ENCODE measurements around the gene APIP. TPM values are rescaled to one million over a fixed set of nuclear protein-coding genes. Genes with fewer than 3 reads are reported as not detected.
"Not testable (repeated sequence)": the region's sequence is repeated elsewhere in the genome, so short reads cannot be mapped to it uniquely, and the experiment has no call there.

Gene APIP
- total RNA-seq, 2 experiments from 2014 or later = 43.6 to 43.7 TPM

DNA sequence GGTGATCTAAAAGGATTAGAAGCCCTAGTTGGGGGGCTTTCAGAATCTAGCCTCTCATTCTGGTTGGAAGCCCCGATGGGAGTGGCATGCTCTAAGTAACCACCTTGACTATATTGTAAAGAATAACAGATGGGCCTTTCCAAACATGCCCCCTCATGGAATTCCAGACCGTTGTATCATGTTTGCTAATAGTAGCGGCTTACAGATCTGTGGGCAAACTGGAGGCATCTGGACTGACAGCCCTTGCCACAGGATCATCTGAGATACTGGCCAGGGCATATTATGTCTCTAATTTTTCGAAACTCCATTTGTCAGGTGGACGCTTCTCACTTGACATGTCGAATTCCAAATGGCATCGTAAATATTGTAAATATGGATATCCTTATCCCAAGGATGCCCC lies 10.5 kb downstream of the APIP start:
- CTCF ChIA-PET = no interaction called here
- no peaks in the 10 kb centered on the region for H3K27me3 Mint-ChIP-seq
- intact Hi-C loops (cut with DNase I, micrococcal nuclease) = no loop called here
- no peak overlapping the region for H3K27ac Mint-ChIP-seq
- H3K9me3 Mint-ChIP-seq (ENCODE audit: low read depth) = peaks cover 2% of the 10 kb centered on the region
- DNase-seq (no peak), ATAC-seq (no peak)
- peaks cover 2% of the 10 kb centered on the region for H3K4me1 Mint-ChIP-seq
- POLR2A ChIA-PET = no interaction called here
- no peak overlapping the region for H3K4me3 Mint-ChIP-seq
- peaks cover 36% of the 10 kb centered on the region for H3K36me3 Mint-ChIP-seq (ENCODE audit: low read depth)

DNA sequence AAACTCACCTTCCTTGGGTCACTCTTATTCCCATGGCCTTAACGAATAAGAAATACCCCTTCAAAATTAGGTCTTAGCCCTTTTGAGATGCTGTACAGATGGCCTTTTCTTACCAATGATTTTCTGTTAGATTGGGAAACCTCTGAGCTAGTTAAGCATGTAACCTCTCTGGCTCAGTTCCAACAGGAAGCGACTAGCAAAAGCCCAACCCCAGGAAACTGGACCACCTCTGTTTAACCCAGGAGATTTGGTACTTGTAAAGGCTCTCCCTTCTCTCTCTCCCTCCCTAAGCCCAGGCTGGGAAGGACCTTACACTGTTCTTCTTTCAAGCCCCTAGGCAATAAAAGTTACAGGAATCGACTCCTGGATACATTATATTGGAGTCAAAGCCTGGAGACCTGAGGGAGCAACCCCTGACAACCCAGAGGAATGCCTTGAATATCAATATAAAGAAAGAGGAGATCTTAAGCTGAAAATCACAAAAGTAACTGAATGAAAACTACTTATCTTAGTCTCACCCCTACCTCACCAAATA lies 11.7 kb downstream of the APIP start:
- ATAC-seq (no peak), DNase-seq (no peak)
- Mint-ChIP-seq H3K4me1 (peaks cover 2% of the 10 kb centered on the region), H3K36me3 (ENCODE audit: low read depth) (peaks cover 47% of the 10 kb centered on the region), H3K4me3 (no peak overlapping the region), H3K9me3 (ENCODE audit: low read depth) (peaks cover 11% of the 10 kb centered on the region), H3K27ac (no peak overlapping the region), H3K27me3 (no peaks in the 10 kb centered on the region)
- intact Hi-C loops (cut with DNase I, micrococcal nuclease) = no loop called here
- ChIA-PET CTCF (interaction anchor here (0.7 kb wide), 1 partner anchor 407 kb away, joined by 4 read pairs; no protein-coding TSS in a partner anchor), POLR2A (no interaction called here)

DNA sequence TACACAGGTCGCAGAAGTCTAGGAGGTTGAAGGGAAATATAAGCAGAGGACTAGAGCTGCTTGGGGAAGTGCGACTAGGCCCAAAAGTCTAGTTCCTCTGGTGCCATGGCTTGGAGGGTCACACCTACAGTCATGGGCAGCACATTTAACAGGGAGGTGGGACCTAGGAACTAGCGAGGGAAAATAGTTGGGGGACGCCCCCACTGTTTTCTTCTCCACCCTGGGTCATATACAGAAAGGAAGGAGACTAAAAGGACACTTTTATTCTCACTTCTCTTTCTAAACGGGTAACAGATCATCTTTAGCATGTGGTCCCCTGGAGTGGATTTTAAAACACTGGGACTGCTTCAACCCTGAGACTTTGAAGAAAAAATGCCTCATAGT lies 16.6 kb downstream of the APIP start:
- ATAC-seq (no peak), DNase-seq (peak; percentile 33)
- H3K4me1 Mint-ChIP-seq = no peaks in the 10 kb centered on the region
- no peak overlapping the region for H3K4me3 Mint-ChIP-seq
- intact Hi-C loops (cut with DNase I, micrococcal nuclease) = loop anchor here in 1 of 2 experiments (5.0 kb wide), 1 partner anchor 52 kb away; no protein-coding TSS in a partner anchor
- ChIA-PET CTCF (interaction anchor here (0.6 to 1.3 kb wide), 5 partner anchors 10 to 495 kb away, joined by 3 to 6 read pairs (median 4); no protein-coding TSS in a partner anchor), POLR2A (no interaction called here)
- H3K36me3 Mint-ChIP-seq (ENCODE audit: low read depth) = peaks cover 64% of the 10 kb centered on the region
- peaks cover 20% of the 10 kb centered on the region for H3K9me3 Mint-ChIP-seq (ENCODE audit: low read depth)
- H3K27ac Mint-ChIP-seq = no peak overlapping the region
- no peaks in the 10 kb centered on the region for H3K27me3 Mint-ChIP-seq

DNA sequence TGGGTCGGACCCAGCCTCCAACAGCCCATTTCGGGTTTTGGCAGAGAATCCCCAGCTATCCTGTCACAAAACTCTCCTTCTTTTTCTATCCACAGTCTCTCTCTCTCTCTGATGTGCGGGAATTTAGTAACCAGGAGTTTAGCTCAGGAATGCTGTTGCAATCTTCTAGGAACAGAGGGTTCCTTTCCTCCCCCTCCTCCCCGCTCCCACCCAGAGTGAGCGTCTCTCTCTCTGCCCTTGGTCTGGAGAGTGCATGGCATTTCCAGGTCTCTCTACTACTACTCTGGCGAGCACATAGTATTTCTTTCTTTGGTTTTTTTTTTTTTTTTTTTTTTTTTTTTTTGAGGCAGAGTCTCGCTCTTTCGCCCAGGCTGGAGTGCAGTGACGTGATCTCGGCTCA lies 17.7 kb downstream of the APIP start:
- Mint-ChIP-seq H3K27me3 (no peaks in the 10 kb centered on the region), H3K4me1 (no peaks in the 10 kb centered on the region), H3K27ac (no peak overlapping the region), H3K9me3 (ENCODE audit: low read depth) (peaks cover 20% of the 10 kb centered on the region), H3K4me3 (no peak overlapping the region), H3K36me3 (ENCODE audit: low read depth) (peaks cover 52% of the 10 kb centered on the region)
- ATAC-seq (no peak), DNase-seq (no peak)
- intact Hi-C loops (cut with DNase I, micrococcal nuclease) = loop anchor here in 1 of 2 experiments (5.0 kb wide), 1 partner anchor 51 kb away; no protein-coding TSS in a partner anchor
- ChIA-PET POLR2A (no interaction called here), CTCF (interaction anchor here (0.9 to 1.3 kb wide), 3 partner anchors 21 to 496 kb away, joined by 3 to 6 read pairs (median 4); no protein-coding TSS in a partner anchor)

DNA sequence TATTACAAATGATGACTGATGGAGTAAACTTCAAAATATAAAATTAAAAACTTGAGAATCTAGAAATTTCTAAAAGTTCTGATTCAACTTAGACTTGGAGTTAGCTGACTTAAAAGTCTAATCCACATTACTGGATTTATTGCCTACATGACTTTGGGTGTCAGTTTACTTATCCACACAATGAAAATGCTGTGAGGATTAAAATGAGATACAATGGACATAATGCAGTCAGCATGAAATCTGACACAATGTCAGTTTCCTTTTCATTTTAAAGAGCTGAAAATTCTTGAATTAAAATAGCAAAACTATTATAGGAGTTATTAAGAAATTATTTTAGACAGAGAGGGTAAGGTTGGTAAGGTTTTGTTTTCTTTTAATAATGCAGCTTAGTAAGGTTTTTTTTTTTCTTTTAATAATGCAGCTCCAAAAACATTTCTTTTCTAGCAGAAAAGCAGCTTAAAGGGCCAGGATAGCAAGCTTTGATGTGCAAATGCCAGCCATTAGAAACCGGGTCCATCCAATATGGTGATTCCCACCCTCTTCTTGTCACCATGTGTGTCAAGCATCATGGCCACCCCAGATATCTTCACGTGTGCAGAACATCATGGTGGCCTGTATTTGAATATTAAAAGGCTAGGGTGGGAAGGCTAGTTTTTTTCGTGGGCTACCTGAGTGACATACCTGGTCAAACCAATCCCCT lies 18.9 kb downstream of the APIP start:
- POLR2A ChIA-PET = no interaction called here
- no peak for DNase-seq
- ATAC-seq = no peak
- Mint-ChIP-seq H3K9me3 (ENCODE audit: low read depth) (peaks cover 20% of the 10 kb centered on the region), H3K27ac (no peak overlapping the region), H3K36me3 (ENCODE audit: low read depth) (peaks cover 43% of the 10 kb centered on the region), H3K4me1 (no peaks in the 10 kb centered on the region), H3K4me3 (no peak overlapping the region), H3K27me3 (no peaks in the 10 kb centered on the region)
- CTCF ChIA-PET = interaction anchor here (0.6 to 1.2 kb wide), 3 partner anchors 296 to 514 kb away, joined by 3 to 4 read pairs (median 3); partner anchors contain the start of gene ELF5
- intact Hi-C loops (cut with DNase I, micrococcal nuclease) = loop anchor here in 1 of 2 experiments (5.0 kb wide), 1 partner anchor 50 kb away; no protein-coding TSS in a partner anchor

DNA sequence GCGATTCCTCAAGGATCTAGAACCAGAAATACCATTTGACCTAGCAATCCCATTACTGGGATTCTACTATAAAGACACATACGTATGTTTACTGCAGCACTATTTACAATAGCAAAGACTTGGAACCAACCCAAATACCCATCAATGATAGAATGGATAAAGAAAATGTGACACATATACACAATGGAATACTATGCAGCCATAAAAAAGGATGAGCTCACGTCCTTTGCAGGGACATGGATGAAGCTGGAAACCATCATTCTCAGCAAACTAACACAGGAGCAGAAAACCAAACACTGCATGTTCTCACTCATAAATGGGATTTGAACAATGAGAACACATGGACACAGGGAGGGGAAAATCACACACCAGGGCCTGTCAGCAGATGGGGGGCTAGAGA lies 20.0 kb downstream of the APIP start:
- H3K4me3 Mint-ChIP-seq, DNase-seq, H3K4me1 Mint-ChIP-seq, POLR2A ChIA-PET, CTCF ChIA-PET, H3K27me3 Mint-ChIP-seq, H3K27ac Mint-ChIP-seq, ATAC-seq: not testable (repeated sequence)
- intact Hi-C loops (cut with DNase I, micrococcal nuclease) = loop anchor here in 1 of 2 experiments (5.0 kb wide), 1 partner anchor 49 kb away; no protein-coding TSS in a partner anchor
- H3K9me3 Mint-ChIP-seq (ENCODE audit: low read depth) = peaks cover 20% of the 10 kb centered on the region
- H3K36me3 Mint-ChIP-seq (ENCODE audit: low read depth) = peaks cover 40% of the 10 kb centered on the region

DNA sequence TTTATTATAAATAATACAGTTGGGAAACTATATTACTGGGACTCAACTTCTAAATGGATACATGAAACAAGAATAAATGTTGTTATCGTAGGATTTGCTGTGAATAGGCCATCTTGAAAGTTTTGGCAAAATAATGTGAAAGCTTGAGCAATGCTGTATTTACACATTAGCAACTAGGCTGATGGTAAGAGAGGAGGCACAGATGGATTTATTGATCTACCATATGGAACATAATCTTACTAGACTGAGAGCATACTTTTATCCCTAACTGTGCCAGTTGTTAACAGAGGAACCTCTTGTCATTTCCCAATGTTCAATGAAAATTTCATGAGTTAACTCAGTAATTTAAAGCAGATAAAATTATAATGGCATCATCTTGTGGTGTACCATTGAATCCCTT lies 22.8 kb downstream of the APIP start:
- Mint-ChIP-seq H3K27me3 (no peaks in the 10 kb centered on the region), H3K27ac (no peak overlapping the region), H3K36me3 (ENCODE audit: low read depth) (peaks cover 18% of the 10 kb centered on the region), H3K4me3 (no peak overlapping the region), H3K4me1 (no peaks in the 10 kb centered on the region), H3K9me3 (ENCODE audit: low read depth) (peaks cover 4% of the 10 kb centered on the region)
- ChIA-PET CTCF (interaction anchor here (0.6 to 4.4 kb wide), 7 partner anchors 9 to 487 kb away, joined by 3 to 31 read pairs (median 3); no protein-coding TSS in a partner anchor), POLR2A (no interaction called here)
- no peak for DNase-seq
- no peak for ATAC-seq
- intact Hi-C loops (cut with DNase I, micrococcal nuclease) = no loop called here

DNA sequence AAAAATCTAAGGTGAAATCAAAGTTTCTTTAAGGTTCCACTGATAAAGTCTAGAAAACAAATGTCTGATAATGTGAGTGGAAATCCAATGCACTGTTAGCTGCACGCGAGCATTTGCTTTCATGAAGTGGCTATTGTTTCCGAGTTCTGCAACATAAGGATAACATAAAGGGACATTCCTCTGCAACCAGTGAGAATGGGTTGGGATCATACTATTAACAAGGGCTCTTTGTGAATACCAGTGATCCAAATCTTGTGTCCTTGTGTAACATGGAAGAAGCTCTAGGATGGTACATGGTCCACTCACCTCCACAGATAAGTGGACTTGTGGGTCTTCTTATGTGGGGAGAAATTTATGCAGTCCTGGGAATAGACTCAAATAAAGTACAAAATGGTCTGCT lies 24.6 kb downstream of the APIP start:
- Mint-ChIP-seq H3K4me3 (no peak overlapping the region), H3K27ac (no peak overlapping the region), H3K9me3 (ENCODE audit: low read depth) (no peaks in the 10 kb centered on the region), H3K36me3 (ENCODE audit: low read depth) (peaks cover 10% of the 10 kb centered on the region), H3K27me3 (no peaks in the 10 kb centered on the region), H3K4me1 (no peaks in the 10 kb centered on the region)
- ATAC-seq = no peak
- ChIA-PET CTCF (interaction anchor here (0.6 to 4.4 kb wide), 9 partner anchors 11 to 379 kb away, joined by 3 to 31 read pairs (median 3); partner anchors contain the start of gene ELF5), POLR2A (no interaction called here)
- no peak for DNase-seq
- intact Hi-C loops (cut with DNase I, micrococcal nuclease) = loop anchor here (1.0 kb wide), 3 partner anchors 305 to 378 kb away; partner anchors contain the start of gene ELF5 (in 1 of the 2)

DNA sequence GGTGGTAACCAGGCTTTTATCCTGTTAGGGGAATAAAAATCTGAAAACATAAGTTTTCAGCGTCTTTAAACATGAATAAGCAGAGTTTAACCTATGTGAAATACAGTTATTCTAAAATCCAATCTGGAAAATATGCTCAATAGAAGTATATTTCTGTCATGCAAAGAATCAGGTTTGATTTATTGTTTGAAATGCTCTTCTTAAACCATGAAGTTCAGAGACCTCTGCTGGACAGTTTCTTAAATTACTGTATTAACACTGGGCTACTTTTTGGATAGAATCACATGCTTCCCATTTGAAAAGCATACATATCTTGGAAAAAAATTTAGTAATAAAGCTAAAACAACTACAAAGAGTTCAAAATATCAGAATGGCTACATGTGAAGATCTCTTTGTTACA lies 25.4 kb downstream of the APIP start:
- ATAC-seq (no peak), DNase-seq (no peak)
- no peak overlapping the region for H3K4me3 Mint-ChIP-seq
- H3K27ac Mint-ChIP-seq = no peak overlapping the region
- H3K4me1 Mint-ChIP-seq = no peaks in the 10 kb centered on the region
- no peaks in the 10 kb centered on the region for H3K27me3 Mint-ChIP-seq
- intact Hi-C loops (cut with DNase I, micrococcal nuclease) = loop anchor here (1.0 kb wide), 3 partner anchors 305 to 378 kb away; partner anchors contain the start of gene ELF5 (in 1 of the 2)
- H3K36me3 Mint-ChIP-seq (ENCODE audit: low read depth) = peaks cover 2% of the 10 kb centered on the region
- ChIA-PET CTCF (interaction anchor here (0.6 to 4.4 kb wide), 8 partner anchors 10 to 351 kb away, joined by 3 to 31 read pairs (median 4); no protein-coding TSS in a partner anchor), POLR2A (no interaction called here)
- no peaks in the 10 kb centered on the region for H3K9me3 Mint-ChIP-seq (ENCODE audit: low read depth)

DNA sequence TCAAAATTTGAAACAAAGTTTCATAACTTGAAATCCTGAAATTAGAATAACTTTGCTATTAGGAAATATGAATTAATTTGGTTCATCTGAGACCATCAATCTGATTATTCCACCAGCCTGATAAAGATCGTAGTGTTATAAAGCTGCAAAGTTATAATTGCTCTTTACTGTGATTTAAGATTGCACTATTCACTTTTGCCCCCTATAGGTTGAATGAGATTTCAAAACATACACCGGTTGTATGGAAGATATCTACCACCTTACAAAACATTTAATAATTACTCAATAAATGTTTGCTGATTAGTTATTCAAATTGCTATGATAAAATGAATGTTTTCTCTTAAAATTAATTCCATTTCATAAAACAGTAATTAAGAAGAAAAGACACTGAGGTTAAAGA lies 26.1 kb downstream of the APIP start:
- no peaks in the 10 kb centered on the region for H3K27me3 Mint-ChIP-seq
- POLR2A ChIA-PET = no interaction called here
- no peak for ATAC-seq
- no peak for DNase-seq
- H3K9me3 Mint-ChIP-seq (ENCODE audit: low read depth) = no peaks in the 10 kb centered on the region
- H3K36me3 Mint-ChIP-seq (ENCODE audit: low read depth) = peaks cover 2% of the 10 kb centered on the region
- no peak overlapping the region for H3K4me3 Mint-ChIP-seq
- no peaks in the 10 kb centered on the region for H3K4me1 Mint-ChIP-seq
- CTCF ChIA-PET = interaction anchor here (0.9 to 4.4 kb wide), 6 partner anchors 9 to 377 kb away, joined by 3 to 31 read pairs (median 5); partner anchors contain the start of gene ELF5
- no peak overlapping the region for H3K27ac Mint-ChIP-seq
- intact Hi-C loops (cut with DNase I, micrococcal nuclease) = no loop called here

DNA sequence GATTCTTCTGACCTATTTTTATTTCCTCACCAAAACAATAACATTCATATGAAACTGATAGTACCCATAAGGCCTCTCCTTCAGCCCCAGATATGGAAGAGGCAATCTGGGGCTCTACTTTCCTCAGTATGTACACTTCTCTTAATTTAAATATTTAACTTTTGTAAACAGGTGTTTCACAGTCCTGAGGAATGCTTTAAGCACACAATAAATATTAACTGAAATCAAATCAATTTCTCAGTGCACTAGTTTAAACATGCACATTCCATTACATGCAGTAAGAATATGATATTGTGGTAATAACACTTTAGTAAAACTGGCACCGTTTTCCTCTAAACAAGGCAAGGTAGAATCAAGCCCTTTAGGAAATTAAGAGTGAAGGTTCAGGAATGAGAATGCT lies 28.9 kb downstream of the APIP start:
- DNase-seq (no peak), ATAC-seq (no peak)
- Mint-ChIP-seq H3K27me3 (no peaks in the 10 kb centered on the region), H3K4me3 (no peak overlapping the region), H3K36me3 (ENCODE audit: low read depth) (peaks cover 15% of the 10 kb centered on the region), H3K4me1 (no peaks in the 10 kb centered on the region), H3K27ac (no peak overlapping the region), H3K9me3 (ENCODE audit: low read depth) (no peaks in the 10 kb centered on the region)
- CTCF ChIA-PET = interaction anchor here (1.1 to 1.6 kb wide), 2 partner anchors 12 to 301 kb away, joined by 6 read pairs; no protein-coding TSS in a partner anchor
- POLR2A ChIA-PET = no interaction called here
- intact Hi-C loops (cut with DNase I, micrococcal nuclease) = no loop called here
